Nephron progenitor cell (in vitro differentiated cells): ENCODE data around the gene PARD3B.

Experiments used
- DNase-seq: peaks from one replicate; pipeline ENCODE4 v3.0.0; 2021
- H3K27ac Mint-ChIP-seq: 2 replicates; pipeline ENCODE4 v1.8.0; 2021; ENCODE audit warnings: mild to moderate bottlenecking, moderate library complexity, mixed read lengths
- H3K27me3 Mint-ChIP-seq: 2 replicates; pipeline ENCODE4 v1.8.0; 2021; ENCODE audit warnings: mild to moderate bottlenecking, low read depth, mixed read lengths; ENCODE audit not compliant: poor library complexity
- H3K36me3 Mint-ChIP-seq: 2 replicates; pipeline ENCODE4 v1.8.0; 2021; ENCODE audit warnings: low read depth, mixed read lengths
- H3K4me1 Mint-ChIP-seq: 2 replicates; pipeline ENCODE4 v1.8.0; 2021; ENCODE audit warnings: mixed read lengths
- H3K4me3 Mint-ChIP-seq: 2 replicates; pipeline ENCODE4 v1.8.0; 2021; ENCODE audit warnings: mild to moderate bottlenecking, moderate library complexity, mixed read lengths
- H3K9me3 Mint-ChIP-seq: 2 replicates; pipeline ENCODE4 v1.8.0; 2021; ENCODE audit warnings: mild to moderate bottlenecking, moderate library complexity, mixed read lengths
- TF ChIP-seq, protein P1 (sequence below): fragments of 200-600 bp; sonication (generic); IDR thresholded peaks from 2 replicates; pipeline ENCODE4 v1.5.0; 2021; ENCODE audit warnings: antibody characterized with exemption

The PARD3B gene

DNA sequence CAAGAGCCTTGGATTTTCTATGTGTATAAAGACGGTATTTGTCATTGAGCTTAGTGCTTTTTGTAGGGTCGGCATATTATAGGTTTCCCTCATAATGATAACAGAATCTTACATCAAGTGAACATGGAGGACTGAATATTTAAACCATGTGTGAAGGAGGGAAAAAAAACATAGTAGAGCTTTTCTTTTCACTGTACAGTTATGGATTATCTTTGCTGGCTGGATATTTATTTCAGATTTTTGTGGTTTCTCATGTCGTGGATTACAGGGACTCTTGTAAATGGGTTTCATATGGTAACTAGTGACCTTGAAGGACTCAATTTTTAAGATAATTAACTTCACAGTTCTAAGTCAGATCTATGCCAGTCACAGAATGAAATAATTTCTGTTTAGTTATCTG, 806.8 kb downstream of the PARD3B start:
- no peaks in the 10 kb centered on the region for H3K27me3 Mint-ChIP-seq
- TF ChIP-seq, protein P1, sequence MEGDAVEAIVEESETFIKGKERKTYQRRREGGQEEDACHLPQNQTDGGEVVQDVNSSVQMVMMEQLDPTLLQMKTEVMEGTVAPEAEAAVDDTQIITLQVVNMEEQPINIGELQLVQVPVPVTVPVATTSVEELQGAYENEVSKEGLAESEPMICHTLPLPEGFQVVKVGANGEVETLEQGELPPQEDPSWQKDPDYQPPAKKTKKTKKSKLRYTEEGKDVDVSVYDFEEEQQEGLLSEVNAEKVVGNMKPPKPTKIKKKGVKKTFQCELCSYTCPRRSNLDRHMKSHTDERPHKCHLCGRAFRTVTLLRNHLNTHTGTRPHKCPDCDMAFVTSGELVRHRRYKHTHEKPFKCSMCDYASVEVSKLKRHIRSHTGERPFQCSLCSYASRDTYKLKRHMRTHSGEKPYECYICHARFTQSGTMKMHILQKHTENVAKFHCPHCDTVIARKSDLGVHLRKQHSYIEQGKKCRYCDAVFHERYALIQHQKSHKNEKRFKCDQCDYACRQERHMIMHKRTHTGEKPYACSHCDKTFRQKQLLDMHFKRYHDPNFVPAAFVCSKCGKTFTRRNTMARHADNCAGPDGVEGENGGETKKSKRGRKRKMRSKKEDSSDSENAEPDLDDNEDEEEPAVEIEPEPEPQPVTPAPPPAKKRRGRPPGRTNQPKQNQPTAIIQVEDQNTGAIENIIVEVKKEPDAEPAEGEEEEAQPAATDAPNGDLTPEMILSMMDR: no peak
- DNase-seq: no peak
- H3K4me1 Mint-ChIP-seq: peaks cover 11% of the 10 kb centered on the region
- peaks cover 4% of the 10 kb centered on the region for H3K9me3 Mint-ChIP-seq
- H3K36me3 Mint-ChIP-seq: peaks cover 4% of the 10 kb centered on the region
- no peak overlapping the region for H3K4me3 Mint-ChIP-seq
- no peak overlapping the region for H3K27ac Mint-ChIP-seq

DNA sequence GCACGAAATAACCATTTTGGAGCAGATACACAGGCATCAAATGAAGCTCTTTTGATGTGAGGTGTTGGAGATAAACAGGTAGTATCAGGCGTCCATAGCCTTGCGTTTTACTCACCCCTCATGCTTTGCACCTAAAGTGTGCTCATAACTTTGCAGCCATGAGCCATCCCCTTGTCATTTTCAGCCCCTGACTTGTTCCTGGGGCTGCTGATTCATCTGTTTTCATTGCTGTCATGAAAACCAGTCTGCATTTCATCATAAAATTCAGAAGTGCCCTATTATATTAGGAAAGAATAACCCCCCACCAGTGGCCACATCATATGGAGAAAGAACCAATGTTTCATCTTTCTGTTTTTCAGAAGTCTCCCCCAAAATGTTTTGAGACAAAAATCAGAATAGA, 807.3 kb downstream of the PARD3B start:
- Mint-ChIP-seq H3K4me3 (no peak overlapping the region), H3K9me3 (peaks cover 4% of the 10 kb centered on the region), H3K27ac (no peak overlapping the region), H3K36me3 (peaks cover 4% of the 10 kb centered on the region), H3K27me3 (no peaks in the 10 kb centered on the region), H3K4me1 (peaks cover 8% of the 10 kb centered on the region)
- DNase-seq: no peak
- TF ChIP-seq, protein P1: no peak

DNA sequence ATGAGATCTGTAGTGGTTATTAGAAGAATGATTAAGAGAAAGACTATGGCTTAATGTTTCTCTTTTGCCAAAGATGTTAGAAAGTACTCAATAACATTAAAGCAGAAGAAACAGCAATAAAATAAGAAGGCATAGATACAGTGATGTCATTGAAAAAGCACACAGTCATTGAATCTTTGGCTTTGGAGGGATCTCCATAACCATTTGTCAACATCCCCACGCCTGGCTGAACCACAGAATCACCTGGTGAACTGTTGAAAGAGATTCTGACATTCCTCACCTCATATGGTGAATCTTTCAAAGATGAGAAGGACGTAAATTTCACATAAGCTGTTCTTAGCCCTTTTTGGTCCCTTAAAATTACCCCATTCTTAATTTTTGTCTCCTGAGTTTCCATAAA, 812.5 kb downstream of the PARD3B start:
- DNase-seq: no peak
- TF ChIP-seq, protein P1: no peak
- H3K4me1 Mint-ChIP-seq: peaks cover 18% of the 10 kb centered on the region
- no peak overlapping the region for H3K27ac Mint-ChIP-seq
- no peak overlapping the region for H3K4me3 Mint-ChIP-seq
- H3K27me3 Mint-ChIP-seq: no peaks in the 10 kb centered on the region
- H3K36me3 Mint-ChIP-seq: peaks cover 4% of the 10 kb centered on the region
- H3K9me3 Mint-ChIP-seq: peaks cover 4% of the 10 kb centered on the region

DNA sequence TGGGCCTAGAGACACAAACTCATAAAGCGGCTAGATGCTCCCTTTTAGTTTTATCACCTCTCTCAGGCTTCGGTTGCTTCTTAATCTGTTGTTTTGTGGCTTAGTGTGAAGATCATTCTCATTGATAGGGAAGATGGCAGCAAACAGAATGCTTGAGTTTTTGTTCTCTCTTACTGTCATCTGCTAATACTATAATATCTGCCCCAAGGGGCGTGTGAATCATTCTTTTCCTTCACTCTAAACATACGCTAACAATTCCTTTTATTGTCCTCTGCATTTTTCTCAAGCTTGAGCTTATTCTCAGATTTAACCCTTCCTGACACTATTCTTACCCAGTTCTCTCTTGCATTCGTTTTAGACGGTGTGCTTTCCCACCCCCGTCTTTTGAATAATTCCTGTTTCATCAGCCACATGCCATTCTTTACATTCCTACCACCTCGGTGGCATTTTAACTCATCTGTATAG, 813.1 kb downstream of the PARD3B start:
- peaks cover 4% of the 10 kb centered on the region for H3K36me3 Mint-ChIP-seq
- peaks cover 4% of the 10 kb centered on the region for H3K9me3 Mint-ChIP-seq
- DNase-seq: no peak
- H3K27me3 Mint-ChIP-seq: no peaks in the 10 kb centered on the region
- H3K4me3 Mint-ChIP-seq: no peak overlapping the region
- H3K4me1 Mint-ChIP-seq: peaks cover 25% of the 10 kb centered on the region
- TF ChIP-seq, protein P1: no peak
- peak overlapping the region; percentile 2 for H3K27ac Mint-ChIP-seq

DNA sequence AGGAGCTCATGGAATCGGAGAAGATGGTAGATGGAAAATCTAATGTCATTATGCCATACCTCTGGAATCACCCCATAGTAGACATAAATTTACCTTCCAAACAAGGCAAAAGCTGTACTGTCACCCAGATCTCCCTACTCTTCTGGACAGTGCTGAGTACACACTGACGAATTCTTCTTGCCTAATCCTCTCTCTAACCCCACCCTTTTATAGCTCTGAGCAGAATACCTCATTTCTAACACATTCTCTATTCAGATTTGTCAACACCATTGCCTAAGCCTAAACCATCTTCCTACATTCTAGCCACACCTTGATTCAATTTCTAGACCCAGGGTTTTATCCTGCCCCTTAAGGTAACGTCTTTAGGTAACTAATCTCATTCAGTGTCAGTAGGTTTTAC, 816.0 kb downstream of the PARD3B start:
- no peak for DNase-seq
- Mint-ChIP-seq H3K4me3 (no peak overlapping the region), H3K4me1 (peaks cover 39% of the 10 kb centered on the region), H3K27ac (no peak overlapping the region), H3K9me3 (no peaks in the 10 kb centered on the region), H3K27me3 (no peaks in the 10 kb centered on the region), H3K36me3 (no peaks in the 10 kb centered on the region)
- TF ChIP-seq, protein P1: no peak

DNA sequence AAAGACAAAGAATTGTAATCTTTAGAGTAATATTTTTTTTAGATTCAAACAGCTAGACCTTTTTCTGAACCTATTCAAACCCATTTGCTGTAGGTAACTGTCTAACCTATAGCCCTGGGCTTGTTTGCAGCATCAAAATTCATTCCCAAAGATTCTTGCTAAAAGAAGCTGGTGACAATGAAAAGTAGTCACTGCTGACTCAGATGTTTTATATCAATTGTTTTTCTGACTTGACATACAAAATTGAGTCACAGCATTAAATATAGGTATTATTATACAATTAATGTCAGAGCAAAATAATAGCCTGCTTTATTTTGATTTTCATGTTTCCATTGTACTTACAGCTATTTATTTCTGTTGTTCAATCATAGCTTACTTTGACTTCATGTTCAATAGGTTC, 816.7 kb downstream of the PARD3B start:
- Mint-ChIP-seq H3K4me3 (no peak overlapping the region), H3K9me3 (no peaks in the 10 kb centered on the region), H3K36me3 (no peaks in the 10 kb centered on the region), H3K4me1 (peaks cover 46% of the 10 kb centered on the region), H3K27ac (no peak overlapping the region), H3K27me3 (no peaks in the 10 kb centered on the region)
- DNase-seq: no peak
- TF ChIP-seq, protein P1: no peak
